K562 (cell line): ENCODE measurements around the gene CCN6. TPM values are rescaled to one million over a fixed set of nuclear protein-coding genes. Genes with fewer than 3 reads are reported as not detected.

Experiments
- ATAC-seq: fragments of 200-7000 bp; cut with Tn5 transposase; 3 replicates; pipeline ENCODE4 v1.9.1; 2020; ENCODE audit warnings: moderate library complexity
- BruUV-seq: library from RNA; stranded (reverse); fragments of 400-500 nt; replicated peaks from 2 replicates; lab custom pipeline; 2021; lab: Mats Ljungman, UMichigan
- CTCF ChIA-PET: fragments of 300-600 bp; formaldehyde crosslinking; extraction: SDS; loops from one replicate; lab custom pipeline; 2021; ENCODE audit warnings: low intra/inter-chr PET ratio; lab: Yijun Ruan, JAX
- POLR2A ChIA-PET: fragments of 300-600, 350-650 bp; sonication (Branson Sonifier 250); formaldehyde crosslinking; extraction: SDS; loops from one replicate; lab custom pipeline; 2021; ENCODE audit warnings: antibody characterized with exemption, inconsistent platforms; lab: Yijun Ruan, JAX
- DNase-seq, 4 experiments: peaks; one replicate each; pipeline versions ENCODE4 v3.0.0 to v3.0.0-alpha.2; 2011 to 2018; ENCODE audit warnings: low spot score in 3 of 4, mixed read lengths in 3 of 4; ENCODE audit errors: extremely low read depth in 1 of 4
- FAIRE-seq: peaks from 2 replicates; lab custom pipeline; 2011; peaks lifted over from hg19 to GRCh38; lab: Jason Lieb, UNC
- H2AFZ ChIP-seq: 2 replicates; pipeline ENCODE4 v1.6.0; 2011; ENCODE audit warnings: low read depth, low read length, control low read depth, inconsistent platforms
- H3K27ac ChIP-seq: fragments of 200-600 bp; 3 replicates; pipeline ENCODE4 v1.8.0; 2011; ENCODE audit warnings: low read depth, mild to moderate bottlenecking, control low read depth, inconsistent platforms, low read length, moderate library complexity, mixed read lengths; ENCODE audit errors: extremely low read depth
- H3K27me3 ChIP-seq, 2 experiments: fragments of 300-600 bp in 1 of 2; 2 replicates in 1 of 2; 3 replicates in 1 of 2; pipeline versions ENCODE4 v1.6.0 to v1.8.0; 2011; ENCODE audit warnings: inconsistent platforms in 2 of 2, low read length in 2 of 2, mild to moderate bottlenecking in 1 of 2, mixed read lengths in 1 of 2, moderate library complexity in 1 of 2; ENCODE audit not compliant: control insufficient read depth in 2 of 2, insufficient read depth in 2 of 2
- H3K36me3 ChIP-seq: fragments of 300-600 bp; 3 replicates; pipeline ENCODE4 v1.8.0; 2011; ENCODE audit warnings: mild to moderate bottlenecking, low read length, inconsistent platforms; ENCODE audit not compliant: control insufficient read depth, insufficient read depth
- H3K4me1 ChIP-seq, 2 experiments: fragments of 200-600 bp in 1 of 2; replicated peaks in 1 of 2; 2 replicates in 1 of 2; 3 replicates in 1 of 2; pipeline versions ENCODE4 v1.5.1 to v1.8.0; 2011; ENCODE audit warnings: inconsistent platforms in 2 of 2, low read length in 2 of 2, mild to moderate bottlenecking in 1 of 2, mixed read lengths in 1 of 2, moderate library complexity in 1 of 2; ENCODE audit not compliant: control insufficient read depth in 2 of 2, insufficient read depth in 2 of 2
- H3K4me2 ChIP-seq: 2 replicates; pipeline ENCODE4 v1.6.1; 2011; ENCODE audit warnings: low read length, control low read depth, inconsistent platforms, mixed read lengths; ENCODE audit not compliant: insufficient read depth
- H3K4me3 ChIP-seq: fragments of 200-600 bp; sonication (generic), shearing (Covaris generic); 2 replicates; pipeline ENCODE4 v1.5.1; 2016; ENCODE audit warnings: control low read depth, inconsistent platforms
- H3K79me2 ChIP-seq: fragments of 200-600 bp; 3 replicates; pipeline ENCODE4 v1.8.0; 2011; ENCODE audit warnings: low read length, inconsistent platforms; ENCODE audit not compliant: control insufficient read depth, insufficient read depth
- H3K9ac ChIP-seq, 2 experiments: 2 replicates each; pipeline versions ENCODE4 v1.6.0 to v1.6.1; 2011; ENCODE audit warnings: low read depth in 2 of 2, low read length in 2 of 2, control low read depth in 1 of 2, inconsistent platforms in 1 of 2, mild to moderate bottlenecking in 1 of 2, mixed read lengths in 1 of 2; ENCODE audit not compliant: insufficient read depth in 1 of 2
- H3K9me1 ChIP-seq: one replicate; pipeline ENCODE4 v1.6.0; 2011; ENCODE audit warnings: inconsistent platforms, mild to moderate bottlenecking, low read length, moderate library complexity; ENCODE audit not compliant: control insufficient read depth, insufficient read depth
- H3K9me3 ChIP-seq: replicated peaks from 2 replicates; pipeline ENCODE4 v1.5.1; 2011; ENCODE audit warnings: low read depth, low read length, inconsistent platforms; ENCODE audit not compliant: control insufficient read depth, insufficient read depth
- H4K20me1 ChIP-seq: replicated peaks from 2 replicates; pipeline ENCODE4 v1.6.1; 2011; ENCODE audit warnings: low read length, inconsistent platforms, mixed read lengths; ENCODE audit not compliant: control insufficient read depth, insufficient read depth
- CBX1 ChIP-seq: sonication (generic); IDR thresholded peaks from 2 replicates; pipeline ENCODE4 v1.6.1; 2016; ENCODE audit warnings: antibody characterized with exemption, low read depth, mild to moderate bottlenecking
- RAD51 ChIP-seq: fragments of 450-650 bp; IDR thresholded peaks from 2 replicates; pipeline ENCODE4 v1.7.1; 2016; ENCODE audit warnings: low read depth, mild to moderate bottlenecking, borderline replicate concordance
- SIN3A ChIP-seq, 2 experiments: fragments of 150-350 bp in 1 of 2; IDR thresholded peaks; 2 replicates each; pipeline ENCODE4 v1.6.1; 2011 to 2016; ENCODE audit warnings: borderline replicate concordance in 2 of 2, low read depth in 2 of 2, low read length in 2 of 2, mild to moderate bottlenecking in 2 of 2, moderate library complexity in 2 of 2; ENCODE audit not compliant: control insufficient read depth in 1 of 2
- TEAD2 ChIP-seq: fragments of 450-650 bp; IDR thresholded peaks from 2 replicates; pipeline ENCODE4 v1.6.1; 2016; ENCODE audit warnings: missing genetic modification characterization, control low read depth, missing compliant biosample characterization
- XRCC5 ChIP-seq: fragments of 200-400 bp; formaldehyde crosslinking; IDR thresholded peaks from 2 replicates; pipeline ENCODE4 v1.6.1; 2017; ENCODE audit warnings: low read depth, mild to moderate bottlenecking, low read length
- ZNF217 ChIP-seq: sonication (generic); formaldehyde crosslinking; IDR thresholded peaks from 2 replicates; pipeline ENCODE4 v1.8.0; 2022; ENCODE audit warnings: mild to moderate bottlenecking, missing genetic modification reagents
- WGBS: fragments of 100-300 bp; shearing (Covaris generic); methylation state at CpG from one replicate; pipeline ENCODE4 v1.1.6; 2016; ENCODE audit warnings: low coverage, mixed read lengths; ENCODE audit not compliant: insufficient coverage; ENCODE audit errors: missing lambda C conversion rate; 5-methylcytosine and 5-hydroxymethylcytosine counted together
- in situ Hi-C: fragments of 300-500 bp; cut with MboI; formaldehyde crosslinking; loops from 4 replicates; pipeline ENCODE4 v1.15.0; 2018; ENCODE audit warnings: inconsistent platforms, mixed read lengths
- intact Hi-C: fragments of 100-400 bp; cut with micrococcal nuclease; formaldehyde crosslinking; loops from 2 replicates; pipeline ENCODE4 v1.14.2; 2022
- polyA plus RNA-seq, 8 experiments: library from polyadenylated mRNA; depleted of rRNA in 4 of 8; stranded (reverse) in 5 of 8; unstranded in 3 of 8; fragments of >200 nt; fragmentation: Nextera tagmentation in 2 of 8; fragmentation: Illumina TruSeq in 1 of 8; extraction: Ambion mirVana in 2 of 8; extraction: Trizol in 1 of 8; gene quantifications; 2 replicates each; pipeline versions ENCODE4 v1.2.1 to v1.2.3, GENCODE V29; 2011 to 2014; ENCODE audit warnings: inconsistent platforms in 1 of 8, missing spikeins in 1 of 8
- total RNA-seq, 7 experiments: library from RNA; depleted of rRNA in 6 of 7; stranded (reverse); fragments of >200 nt in 6 of 7; fragmentation: Illumina TruSeq in 2 of 7; extraction: Trizol in 2 of 7; gene quantifications; 2 replicates each; pipeline versions ENCODE4 v1.2.1 to v1.2.3, GENCODE V29; 2011 to 2021; ENCODE audit warnings: low replicate concordance in 1 of 7
- TF ChIP-seq, protein P1 (sequence below): fragments of 450-650 bp; IDR thresholded peaks from 2 replicates; pipeline ENCODE4 v1.6.1; 2016; ENCODE audit warnings: mild to moderate bottlenecking, moderate library complexity

Gene CCN6
- total and polyA plus RNA-seq, 9 of the 15 experiments (the other 6 are each of a cell fraction or from before 2014, with no cell fraction given), result 0.04 to 0.62 (median 0.21) TPM; not detected in 2

GRCh38 chr6:112029045-112029822, 24.7 kb upstream of the CCN6 start:
- peak overlapping the region; percentile 88 for H2AFZ ChIP-seq
- 0 out of 4 replicates have a peak overlapping the region, but pooled peaks of 1 of the 2 experiments have one; percentile 8 for H3K9ac ChIP-seq
- H3K9me1 ChIP-seq, result no peaks in the 10 kb centered on the region
- intact Hi-C loops (no loop called here), in situ Hi-C loops (no loop called here)
- no TSS peak for BruUV-seq
- no peaks in the 10 kb centered on the region; the same call in 1 of the 2 replicates for H4K20me1 ChIP-seq
- no peaks in the 10 kb centered on the region for H3K36me3 ChIP-seq
- no peak overlapping the region for H3K27ac ChIP-seq
- FAIRE-seq (peak; percentile 97), ATAC-seq (peak; percentile 90), DNase-seq (peak; percentile 53 to 77 (median 63))
- POLR2A ChIA-PET, result no interaction called here
- H3K27me3 ChIP-seq, result peaks cover 14 to 28% of the 10 kb centered on the region in 2 experiments
- WGBS, result 14% methylated on average over 15 of the region's 15 CpGs
- H3K4me1 ChIP-seq, result no peaks in the 10 kb centered on the region
- CTCF ChIA-PET, result interaction anchor here (0.7 to 1.2 kb wide), 2 partner anchors 32 kb away, joined by 3 to 4 read pairs; no protein-coding TSS in a partner anchor
- no peak overlapping the region for H3K4me3 ChIP-seq
- H3K4me2 ChIP-seq, result peak overlapping the region; percentile 23
- H3K9me3 ChIP-seq, result no peaks in the 10 kb centered on the region
- no peaks in the 10 kb centered on the region for H3K79me2 ChIP-seq
- TF ChIP-seq XRCC5, result 0 out of 2 replicates have a peak, but pooled peaks have one; percentile 32
- TF ChIP-seq, protein P1, sequence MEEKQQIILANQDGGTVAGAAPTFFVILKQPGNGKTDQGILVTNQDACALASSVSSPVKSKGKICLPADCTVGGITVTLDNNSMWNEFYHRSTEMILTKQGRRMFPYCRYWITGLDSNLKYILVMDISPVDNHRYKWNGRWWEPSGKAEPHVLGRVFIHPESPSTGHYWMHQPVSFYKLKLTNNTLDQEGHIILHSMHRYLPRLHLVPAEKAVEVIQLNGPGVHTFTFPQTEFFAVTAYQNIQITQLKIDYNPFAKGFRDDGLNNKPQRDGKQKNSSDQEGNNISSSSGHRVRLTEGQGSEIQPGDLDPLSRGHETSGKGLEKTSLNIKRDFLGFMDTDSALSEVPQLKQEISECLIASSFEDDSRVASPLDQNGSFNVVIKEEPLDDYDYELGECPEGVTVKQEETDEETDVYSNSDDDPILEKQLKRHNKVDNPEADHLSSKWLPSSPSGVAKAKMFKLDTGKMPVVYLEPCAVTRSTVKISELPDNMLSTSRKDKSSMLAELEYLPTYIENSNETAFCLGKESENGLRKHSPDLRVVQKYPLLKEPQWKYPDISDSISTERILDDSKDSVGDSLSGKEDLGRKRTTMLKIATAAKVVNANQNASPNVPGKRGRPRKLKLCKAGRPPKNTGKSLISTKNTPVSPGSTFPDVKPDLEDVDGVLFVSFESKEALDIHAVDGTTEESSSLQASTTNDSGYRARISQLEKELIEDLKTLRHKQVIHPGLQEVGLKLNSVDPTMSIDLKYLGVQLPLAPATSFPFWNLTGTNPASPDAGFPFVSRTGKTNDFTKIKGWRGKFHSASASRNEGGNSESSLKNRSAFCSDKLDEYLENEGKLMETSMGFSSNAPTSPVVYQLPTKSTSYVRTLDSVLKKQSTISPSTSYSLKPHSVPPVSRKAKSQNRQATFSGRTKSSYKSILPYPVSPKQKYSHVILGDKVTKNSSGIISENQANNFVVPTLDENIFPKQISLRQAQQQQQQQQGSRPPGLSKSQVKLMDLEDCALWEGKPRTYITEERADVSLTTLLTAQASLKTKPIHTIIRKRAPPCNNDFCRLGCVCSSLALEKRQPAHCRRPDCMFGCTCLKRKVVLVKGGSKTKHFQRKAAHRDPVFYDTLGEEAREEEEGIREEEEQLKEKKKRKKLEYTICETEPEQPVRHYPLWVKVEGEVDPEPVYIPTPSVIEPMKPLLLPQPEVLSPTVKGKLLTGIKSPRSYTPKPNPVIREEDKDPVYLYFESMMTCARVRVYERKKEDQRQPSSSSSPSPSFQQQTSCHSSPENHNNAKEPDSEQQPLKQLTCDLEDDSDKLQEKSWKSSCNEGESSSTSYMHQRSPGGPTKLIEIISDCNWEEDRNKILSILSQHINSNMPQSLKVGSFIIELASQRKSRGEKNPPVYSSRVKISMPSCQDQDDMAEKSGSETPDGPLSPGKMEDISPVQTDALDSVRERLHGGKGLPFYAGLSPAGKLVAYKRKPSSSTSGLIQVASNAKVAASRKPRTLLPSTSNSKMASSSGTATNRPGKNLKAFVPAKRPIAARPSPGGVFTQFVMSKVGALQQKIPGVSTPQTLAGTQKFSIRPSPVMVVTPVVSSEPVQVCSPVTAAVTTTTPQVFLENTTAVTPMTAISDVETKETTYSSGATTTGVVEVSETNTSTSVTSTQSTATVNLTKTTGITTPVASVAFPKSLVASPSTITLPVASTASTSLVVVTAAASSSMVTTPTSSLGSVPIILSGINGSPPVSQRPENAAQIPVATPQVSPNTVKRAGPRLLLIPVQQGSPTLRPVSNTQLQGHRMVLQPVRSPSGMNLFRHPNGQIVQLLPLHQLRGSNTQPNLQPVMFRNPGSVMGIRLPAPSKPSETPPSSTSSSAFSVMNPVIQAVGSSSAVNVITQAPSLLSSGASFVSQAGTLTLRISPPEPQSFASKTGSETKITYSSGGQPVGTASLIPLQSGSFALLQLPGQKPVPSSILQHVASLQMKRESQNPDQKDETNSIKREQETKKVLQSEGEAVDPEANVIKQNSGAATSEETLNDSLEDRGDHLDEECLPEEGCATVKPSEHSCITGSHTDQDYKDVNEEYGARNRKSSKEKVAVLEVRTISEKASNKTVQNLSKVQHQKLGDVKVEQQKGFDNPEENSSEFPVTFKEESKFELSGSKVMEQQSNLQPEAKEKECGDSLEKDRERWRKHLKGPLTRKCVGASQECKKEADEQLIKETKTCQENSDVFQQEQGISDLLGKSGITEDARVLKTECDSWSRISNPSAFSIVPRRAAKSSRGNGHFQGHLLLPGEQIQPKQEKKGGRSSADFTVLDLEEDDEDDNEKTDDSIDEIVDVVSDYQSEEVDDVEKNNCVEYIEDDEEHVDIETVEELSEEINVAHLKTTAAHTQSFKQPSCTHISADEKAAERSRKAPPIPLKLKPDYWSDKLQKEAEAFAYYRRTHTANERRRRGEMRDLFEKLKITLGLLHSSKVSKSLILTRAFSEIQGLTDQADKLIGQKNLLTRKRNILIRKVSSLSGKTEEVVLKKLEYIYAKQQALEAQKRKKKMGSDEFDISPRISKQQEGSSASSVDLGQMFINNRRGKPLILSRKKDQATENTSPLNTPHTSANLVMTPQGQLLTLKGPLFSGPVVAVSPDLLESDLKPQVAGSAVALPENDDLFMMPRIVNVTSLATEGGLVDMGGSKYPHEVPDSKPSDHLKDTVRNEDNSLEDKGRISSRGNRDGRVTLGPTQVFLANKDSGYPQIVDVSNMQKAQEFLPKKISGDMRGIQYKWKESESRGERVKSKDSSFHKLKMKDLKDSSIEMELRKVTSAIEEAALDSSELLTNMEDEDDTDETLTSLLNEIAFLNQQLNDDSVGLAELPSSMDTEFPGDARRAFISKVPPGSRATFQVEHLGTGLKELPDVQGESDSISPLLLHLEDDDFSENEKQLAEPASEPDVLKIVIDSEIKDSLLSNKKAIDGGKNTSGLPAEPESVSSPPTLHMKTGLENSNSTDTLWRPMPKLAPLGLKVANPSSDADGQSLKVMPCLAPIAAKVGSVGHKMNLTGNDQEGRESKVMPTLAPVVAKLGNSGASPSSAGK, result peak; percentile 60
- TF ChIP-seq ZNF217 (CRISPR knock-in tag), result no peak
- peak; percentile 68 for TF ChIP-seq RAD51
- 0 out of 2 replicates have a peak, but pooled peaks have one; percentile 51 for TF ChIP-seq TEAD2
- no peak for TF ChIP-seq CBX1
- TF ChIP-seq SIN3A (IDR thresholded peaks at IDR 0.05; ENCODE audit: borderline replicate concordance in 2 of 2, control insufficient read depth in 1 of 2, low read depth in 2 of 2, low read length in 2 of 2), result no peak
